Ammon's horn (tissue), 1 donor: Measurements from ENCODE around the gene RPGR.

Experiments used
- DNase-seq: peaks from one replicate; pipeline ENCODE4 v3.0.0-alpha.2; 2016; ENCODE audit warnings: low spot score

RPGR gene

DNA sequence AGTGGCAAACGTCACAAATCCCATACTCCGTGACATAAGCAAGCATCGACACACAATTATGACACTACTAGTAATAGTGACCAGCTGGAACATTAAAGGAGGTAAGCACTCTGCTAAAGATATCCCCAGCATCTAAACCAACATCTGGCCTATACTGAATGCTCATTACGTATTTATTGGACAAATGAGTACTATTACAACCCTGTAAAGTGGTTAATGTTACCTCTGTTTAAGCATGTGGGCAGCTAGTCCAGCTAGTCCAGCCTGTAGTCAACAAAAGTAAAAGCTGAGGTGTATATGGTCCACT is 419 bp upstream of the RPGR start:
- DNase-seq: no peak

DNA sequence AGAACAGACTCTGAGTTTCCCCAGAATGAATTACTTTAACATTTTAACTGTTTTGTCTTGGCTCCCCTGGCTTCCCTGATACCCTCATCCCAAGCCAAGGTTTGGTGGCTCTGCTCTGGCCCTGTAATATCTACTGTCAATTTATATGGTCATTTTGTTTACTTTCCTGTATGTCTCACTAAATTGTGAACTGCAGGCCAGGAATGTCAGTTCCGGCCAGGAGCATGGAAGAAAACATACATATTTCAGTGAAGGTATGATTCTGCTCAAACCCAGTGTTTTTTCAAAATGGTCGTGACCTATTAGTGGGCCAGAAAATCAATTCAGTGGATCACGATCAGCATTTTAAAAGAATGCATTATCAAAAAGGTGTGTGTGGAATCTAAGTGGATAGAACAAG is 1.2 kb downstream of the RPGR start:
- no peak for DNase-seq

DNA sequence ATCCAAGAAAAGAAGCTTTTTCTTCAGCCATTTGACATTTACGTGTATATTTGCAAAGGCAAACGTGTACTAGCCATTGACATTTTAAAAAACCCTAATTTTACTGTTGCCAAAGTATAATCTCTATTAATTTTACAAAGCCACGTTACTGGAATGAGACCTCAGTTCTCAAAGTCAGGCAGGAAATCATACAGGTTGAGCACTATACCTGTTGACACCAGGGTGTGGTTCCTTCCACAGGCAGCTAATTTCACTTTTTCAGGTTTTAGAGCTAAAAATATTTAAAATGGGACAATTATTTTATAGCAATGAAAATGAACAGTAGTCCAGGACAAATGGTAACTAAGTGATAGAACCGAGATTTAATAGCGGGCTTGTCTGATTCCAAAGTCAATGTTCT is 6.5 kb downstream of the RPGR start:
- no peak for DNase-seq

DNA sequence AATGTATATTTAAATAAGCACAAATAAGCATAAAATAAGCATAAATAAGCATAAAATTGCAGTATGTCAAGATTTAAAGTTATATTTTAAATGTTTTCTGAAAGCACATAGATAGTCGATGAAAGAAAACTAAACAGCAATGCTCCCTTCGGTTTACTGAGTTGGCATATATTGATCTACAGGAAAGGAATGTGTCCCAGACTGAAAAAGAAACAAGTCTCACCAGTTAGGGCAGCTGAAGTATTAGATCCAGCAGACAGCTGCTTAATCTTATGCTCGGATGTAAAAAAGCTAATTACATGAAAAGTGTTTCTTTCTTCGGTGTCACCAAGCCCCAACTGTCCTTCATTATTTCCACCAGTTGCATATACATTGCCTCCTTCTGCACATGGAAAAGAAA is 8.7 kb downstream of the RPGR start:
- no peak for DNase-seq

DNA sequence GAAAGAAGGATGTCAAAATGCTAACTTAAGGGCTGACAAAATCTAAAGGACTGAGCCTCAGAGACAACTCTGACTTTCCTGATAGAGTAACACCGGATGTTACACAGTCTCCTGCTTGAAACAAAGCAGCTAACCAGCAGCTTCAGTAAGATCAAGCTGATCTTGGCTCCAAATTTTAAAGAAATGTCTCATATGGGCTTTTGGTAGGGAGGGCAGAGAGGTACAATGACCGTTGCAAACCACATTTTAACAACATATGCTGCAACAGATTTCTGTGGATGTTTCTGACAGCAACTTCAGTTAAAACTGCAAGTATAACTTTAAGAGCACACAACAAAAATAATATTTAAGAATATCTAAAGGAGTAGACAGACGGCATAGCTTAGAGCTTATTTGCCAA is 9.1 kb downstream of the RPGR start:
- DNase-seq: no peak

DNA sequence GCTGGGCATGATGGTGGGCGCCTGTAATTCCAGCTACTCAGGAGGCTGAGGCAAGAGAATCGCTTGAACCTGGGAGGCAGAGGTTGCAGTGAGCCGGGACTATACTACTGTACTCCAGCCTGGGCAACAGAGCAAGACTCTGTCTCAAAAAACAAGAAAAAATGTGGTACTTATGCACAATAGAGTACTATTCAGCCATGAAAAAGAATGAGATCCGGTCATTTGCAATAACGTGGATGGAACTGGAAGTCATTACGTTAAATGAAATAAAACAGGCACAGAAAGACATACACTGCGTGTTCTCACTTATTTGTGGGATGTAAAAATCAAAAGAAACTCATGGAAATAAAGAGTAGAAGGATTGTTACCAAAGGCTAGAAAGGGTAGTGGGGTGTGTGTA is 12.1 kb downstream of the RPGR start:
- DNase-seq: no peak

DNA sequence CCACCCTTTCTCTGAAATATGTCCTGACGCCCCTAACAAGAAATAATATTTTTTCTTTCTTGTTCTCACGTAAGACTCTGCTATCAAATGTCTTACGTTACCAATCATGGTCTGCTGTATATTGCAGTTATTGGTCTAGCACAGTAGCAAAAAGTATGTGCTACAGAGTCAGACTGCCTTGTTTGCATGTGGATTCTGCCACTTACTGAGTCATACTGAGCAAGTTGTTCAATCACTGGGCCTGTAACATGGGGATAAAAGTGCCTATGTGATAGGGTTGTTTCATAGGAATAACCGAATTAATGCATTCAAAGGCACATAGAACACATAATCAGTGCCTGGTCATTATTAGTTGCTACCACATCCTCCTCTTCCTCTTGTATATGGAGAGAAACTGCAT is 14.1 kb downstream of the RPGR start:
- no peak for DNase-seq

DNA sequence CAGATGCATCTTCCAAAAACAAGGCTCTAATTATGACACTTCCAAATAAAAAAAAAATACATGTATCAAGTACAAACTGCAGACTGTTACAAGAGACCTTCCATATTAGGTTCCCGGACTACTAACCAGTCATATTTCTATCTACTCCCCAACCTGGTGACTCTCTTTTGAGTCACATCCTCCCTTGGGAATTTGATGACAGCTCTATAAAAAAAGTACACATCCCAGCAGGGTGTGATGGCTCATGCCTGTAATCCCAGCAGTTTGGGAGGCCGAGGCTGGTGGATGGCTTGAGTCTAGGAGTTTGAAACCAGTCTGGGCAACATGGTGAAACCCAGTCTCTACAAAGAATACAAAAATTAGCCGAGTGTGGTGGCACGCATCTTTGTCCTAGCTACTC is 14.9 kb downstream of the RPGR start:
- no peak for DNase-seq

DNA sequence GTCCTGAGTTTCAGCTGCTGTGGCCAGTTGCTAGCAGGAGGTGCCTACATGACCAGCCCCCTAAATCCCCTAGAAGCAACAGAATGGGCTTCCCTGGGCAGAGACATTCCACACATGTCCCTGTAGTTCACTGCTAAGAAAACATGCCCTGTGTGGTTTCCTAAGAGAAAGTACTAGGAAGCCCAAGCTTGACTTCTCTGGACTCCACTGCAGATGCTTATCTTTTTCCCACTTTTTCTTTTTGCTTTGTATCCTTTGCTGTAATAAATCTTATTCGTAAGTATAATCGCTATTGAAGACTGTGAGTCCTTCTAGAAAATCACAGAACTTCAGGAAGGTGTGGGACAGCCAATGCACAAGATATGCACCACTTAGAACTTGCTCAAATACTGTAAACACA is 15.6 kb downstream of the RPGR start:
- no peak for DNase-seq

DNA sequence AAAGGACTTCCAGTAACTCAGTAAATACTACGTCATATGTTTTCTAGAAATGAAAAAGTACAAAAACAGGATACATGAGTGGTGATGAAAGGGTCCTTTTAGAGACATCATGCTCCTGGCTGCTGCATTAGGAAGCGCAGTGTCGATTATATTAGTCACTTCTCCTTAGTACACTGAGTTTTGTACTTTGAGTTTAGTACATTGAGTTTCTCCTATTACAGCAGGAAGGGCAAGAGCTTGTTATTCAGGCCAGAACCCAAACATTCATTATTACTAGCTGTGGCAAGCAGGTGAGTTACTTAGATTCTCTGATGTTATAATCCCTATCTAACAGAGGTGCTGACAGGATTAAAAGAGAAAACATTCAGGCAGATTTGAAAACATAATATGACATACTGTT is 21.3 kb downstream of the RPGR start:
- no peak for DNase-seq

DNA sequence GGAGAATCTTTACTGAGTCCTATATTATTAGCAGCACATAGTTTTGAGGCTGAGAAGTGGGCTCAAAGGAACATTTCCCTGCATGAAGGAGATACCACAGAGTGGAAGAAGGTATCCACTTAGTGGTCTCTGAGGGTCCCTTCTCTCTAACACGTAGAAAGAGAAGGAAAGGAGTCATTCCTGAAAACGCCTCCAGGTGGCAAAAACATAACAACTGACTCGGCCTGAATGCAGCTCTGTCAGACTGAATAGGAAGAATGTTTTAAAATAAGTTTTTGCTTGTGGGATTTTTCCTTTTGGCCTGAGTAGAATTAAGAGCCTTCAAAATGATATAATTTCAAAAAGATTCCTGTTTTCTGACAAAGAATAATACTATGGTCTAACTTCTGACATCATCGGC is 23.3 kb downstream of the RPGR start:
- no peak for DNase-seq

DNA sequence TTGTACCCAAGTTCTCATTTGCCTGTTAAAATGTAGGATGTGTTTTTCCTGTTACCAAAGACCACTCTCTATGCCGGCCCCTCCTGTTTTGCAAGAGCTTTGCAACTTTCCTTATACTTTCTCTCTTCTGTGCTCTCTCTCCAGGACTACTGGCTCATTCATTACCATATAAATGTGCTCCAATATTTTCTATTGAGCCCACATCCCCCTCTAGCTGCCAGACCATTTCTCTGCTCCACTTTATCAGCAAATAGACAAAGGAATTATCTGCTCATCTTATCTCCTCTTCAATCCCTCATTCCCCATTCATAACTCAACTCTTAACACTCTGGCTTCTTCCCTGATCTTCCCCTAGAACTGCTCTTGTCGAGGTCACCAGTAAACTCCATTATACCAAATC is 33.6 kb downstream of the RPGR start:
- no peak for DNase-seq

DNA sequence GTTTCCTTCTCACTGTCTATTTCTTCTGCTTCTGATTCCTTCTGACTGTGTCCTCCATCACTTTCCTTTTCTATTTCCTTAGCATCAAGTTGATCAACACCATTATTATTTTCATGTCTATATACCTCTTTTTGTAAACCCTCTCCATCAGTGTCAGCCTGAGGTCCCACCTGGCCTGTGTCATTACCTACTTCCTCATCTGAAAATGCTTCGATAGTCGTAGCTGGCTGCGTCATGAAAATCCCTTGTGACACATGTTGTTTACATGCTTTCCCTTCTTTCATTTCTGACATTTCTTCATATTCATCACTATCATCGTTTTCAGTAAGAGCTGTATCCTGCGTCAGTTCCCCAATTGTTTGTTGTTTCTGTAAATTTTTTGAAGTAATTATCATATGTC is 39.6 kb downstream of the RPGR start:
- DNase-seq: no peak

DNA sequence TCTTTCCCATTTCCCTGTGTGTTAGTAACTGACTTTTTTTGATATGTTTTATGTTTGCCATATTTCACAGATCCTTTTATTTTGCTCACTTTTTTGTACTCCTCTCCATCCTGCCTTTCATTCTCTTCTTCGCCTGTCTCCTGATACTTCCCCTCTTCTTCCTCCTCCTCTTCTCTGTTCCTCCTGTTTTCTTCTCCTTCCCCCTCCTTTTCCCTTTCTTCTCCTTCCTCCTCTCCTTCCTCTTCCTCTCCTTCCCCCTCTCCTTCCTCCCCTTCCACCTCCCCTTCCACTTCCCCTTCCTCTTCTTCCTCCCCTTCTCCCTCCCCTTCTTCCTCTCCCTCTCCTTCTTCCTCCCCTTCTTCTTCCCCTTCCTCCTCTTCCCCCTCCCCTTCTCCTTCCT is 41.7 kb downstream of the RPGR start:
- DNase-seq: no peak

DNA sequence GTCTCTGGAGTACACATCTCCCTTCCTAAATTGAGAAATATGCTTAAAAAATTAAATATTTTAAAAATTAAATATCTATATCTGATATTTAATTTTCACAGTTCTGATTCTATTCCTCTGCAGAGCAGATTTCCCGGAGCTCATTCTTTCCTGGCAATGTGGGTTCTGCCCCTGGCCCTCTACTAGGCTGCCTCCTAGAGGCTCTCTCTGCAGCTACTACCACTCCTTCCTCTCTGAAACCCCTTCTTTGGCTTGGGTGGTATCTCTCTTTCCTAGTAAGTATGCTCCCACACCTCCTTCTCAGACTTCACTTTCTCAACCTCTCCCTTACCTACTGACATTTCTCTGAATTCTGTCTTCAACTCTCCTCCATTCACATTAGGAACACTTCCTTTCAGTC is 45.3 kb downstream of the RPGR start:
- no peak for DNase-seq

DNA sequence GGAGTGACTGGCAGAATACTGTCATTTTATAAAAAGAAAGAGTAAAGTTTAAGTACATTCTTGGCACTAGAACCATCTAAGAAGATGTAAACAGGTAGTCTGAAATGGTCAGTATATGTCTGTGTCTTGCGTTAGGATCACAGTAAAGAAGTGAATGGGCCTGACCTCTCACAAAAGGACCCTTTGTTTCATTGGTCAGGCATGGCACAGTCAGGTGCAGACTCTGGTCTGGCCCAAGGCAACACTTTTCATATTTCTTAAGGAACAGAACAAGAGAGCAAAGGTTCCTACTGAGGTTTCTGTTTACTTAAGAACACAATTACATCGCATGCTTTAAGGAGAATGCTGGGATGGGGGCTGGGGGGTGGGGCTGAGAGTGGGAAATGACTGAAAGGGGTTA is 48.1 kb downstream of the RPGR start:
- no peak for DNase-seq

DNA sequence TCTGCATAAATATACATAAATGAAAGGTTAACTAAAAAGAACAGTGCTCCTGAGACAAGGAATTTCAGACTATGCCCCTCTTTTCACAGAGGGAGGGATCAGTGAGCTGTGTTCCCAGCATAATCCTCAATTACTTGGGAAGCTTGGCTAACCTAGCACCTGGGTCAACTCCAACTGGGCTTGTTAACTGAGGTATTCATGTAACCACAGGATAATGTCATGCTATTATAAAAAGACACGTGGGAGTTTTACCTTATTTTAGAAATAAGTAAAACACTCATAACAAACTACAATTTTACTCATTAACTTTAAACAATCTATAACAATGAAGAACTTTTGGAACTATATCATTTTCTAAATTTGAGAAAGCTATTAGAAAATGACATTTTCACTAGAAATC is 48.6 kb downstream of the RPGR start:
- no peak for DNase-seq

DNA sequence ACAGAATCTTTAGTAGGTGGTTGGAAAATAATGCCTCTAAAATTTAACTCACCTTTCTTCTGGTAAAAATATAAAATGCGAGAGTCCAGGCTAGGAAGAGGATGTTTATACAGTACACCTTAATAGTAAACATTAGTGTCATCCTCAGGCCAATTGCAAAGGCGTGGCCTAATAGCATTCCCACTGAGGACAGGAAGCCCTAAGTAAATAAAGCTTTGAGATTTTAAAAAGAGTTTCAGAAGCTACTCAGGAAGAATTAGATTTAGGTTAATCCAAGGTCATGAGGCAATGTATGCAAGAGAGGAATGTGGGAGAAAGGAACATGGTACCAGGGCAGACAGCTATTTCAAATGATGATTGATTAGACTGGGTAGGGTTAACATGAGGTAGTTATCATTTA is 49.5 kb downstream of the RPGR start:
- DNase-seq: no peak

DNA sequence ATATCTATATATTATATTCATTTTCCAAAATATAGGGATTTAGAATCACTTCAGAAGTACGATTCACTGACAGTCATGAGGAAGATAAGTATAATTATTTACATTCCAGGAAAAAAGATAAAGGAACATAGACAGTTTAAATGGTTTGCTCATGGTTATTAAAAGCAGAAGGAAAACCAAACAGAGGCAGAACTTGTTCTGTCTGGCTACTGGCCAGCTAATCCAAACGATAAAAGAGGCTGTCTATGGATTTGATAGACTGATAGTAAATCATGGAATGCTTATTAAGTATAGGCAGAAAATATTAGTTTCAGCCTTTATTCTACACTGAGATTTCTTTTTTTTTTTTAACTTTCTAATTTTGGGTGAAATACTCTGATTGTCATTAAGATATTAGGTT is 50.2 kb downstream of the RPGR start:
- no peak for DNase-seq

DNA sequence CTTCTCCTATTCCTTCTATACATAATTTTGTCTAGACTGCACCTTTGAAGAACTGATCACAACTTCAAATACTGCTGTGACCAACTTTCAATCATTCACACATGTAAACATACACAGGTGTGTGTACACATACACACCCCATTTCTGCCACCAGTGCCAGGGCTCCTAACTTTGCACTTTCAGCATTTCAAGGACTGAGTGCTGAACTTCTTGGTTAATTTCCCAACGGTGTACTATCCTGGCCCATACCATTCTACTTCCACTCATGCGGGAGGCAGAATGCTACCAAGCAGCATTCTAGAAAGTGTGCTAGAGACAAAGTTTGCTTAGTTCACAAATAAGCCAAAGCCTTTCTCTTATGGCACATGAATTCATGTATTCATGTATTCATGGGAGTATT is 51.2 kb downstream of the RPGR start:
- DNase-seq: no peak

DNA sequence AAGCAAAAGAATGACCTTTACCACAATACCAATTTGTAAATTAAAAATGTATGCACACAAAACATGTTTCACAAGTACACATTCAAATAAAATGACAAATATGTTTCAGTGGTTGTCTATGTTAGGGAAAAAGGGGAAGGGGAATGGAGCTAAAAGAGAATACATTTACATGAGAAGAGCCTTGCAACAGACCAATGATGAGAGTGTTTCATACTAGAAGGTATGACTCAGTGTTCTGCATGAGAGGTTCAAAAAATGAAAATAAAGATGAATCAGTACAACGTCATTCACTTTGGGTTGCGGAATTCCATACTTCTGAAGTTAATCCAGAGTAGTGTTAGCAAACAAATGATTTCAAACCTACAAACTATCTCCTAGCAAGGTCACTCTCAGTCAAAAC is 51.7 kb downstream of the RPGR start:
- no peak for DNase-seq

DNA sequence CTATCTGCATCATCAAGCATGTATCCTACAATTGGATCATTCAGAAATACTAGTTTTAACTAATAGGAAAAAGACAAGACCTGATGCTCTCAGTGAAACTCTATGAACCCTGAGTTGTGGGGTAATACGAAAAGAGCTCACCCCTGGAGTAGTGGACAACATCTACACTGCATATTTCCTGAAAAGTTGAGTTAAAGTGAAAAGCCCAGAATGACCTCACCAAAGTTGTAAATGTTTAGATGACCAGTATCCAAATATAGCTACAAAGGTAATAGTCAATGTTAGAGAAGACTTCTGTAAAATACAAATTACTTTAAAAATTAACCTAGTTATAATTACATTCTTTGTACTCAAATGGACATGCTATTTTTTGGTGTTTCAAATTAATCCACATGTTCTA is 53.9 kb downstream of the RPGR start:
- DNase-seq: no peak

DNA sequence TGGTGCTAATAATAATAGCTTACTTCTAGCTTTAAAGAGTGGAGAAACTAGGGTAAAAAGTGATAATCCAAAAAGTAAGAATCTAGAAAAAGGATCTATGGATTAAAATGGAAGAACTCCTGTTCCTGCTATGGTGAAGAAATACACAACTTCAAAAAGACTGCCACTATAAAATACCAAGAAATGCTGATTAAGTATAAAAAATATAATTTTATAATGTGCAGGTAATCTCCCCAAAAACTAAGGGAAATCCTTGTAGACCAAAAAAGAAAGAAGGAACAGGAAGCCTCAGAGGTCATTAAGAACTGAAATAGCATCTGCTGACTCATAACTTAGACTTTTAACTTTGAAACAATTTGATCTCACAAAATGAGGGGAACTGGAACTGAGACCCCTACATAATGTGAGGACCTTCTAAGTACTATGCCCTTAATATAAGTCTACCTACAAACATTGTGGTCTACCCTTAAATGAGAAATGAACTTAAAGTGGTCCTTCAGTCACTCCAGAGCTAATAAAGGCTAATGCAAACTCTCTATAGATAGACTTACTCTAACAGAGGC is 56.1 kb downstream of the RPGR start:
- no peak for DNase-seq

DNA sequence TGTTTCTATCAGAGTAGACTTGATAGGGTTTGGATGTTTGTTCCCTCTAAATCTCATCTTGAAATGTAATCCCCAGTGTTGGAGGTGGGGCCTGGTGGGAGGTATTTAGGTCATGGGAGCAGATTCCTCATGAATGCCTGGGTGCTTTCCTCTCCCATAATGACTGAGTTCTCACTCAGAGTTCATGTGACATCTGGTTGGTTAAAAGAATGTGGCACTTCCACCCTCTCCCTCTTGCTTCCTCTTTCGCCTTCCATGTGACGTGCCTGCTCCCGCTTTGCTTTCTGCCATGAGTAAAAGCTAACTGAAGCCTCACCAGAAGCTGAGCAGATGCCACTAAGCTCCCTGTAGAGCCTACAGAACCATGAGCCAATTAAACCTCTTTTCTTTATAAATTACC is 59.3 kb downstream of the RPGR start:
- no peak for DNase-seq
